Cardiac muscle cell (in vitro differentiated cells and primary cell): ENCODE results near the gene DAZAP1. TPM values are rescaled to one million over a fixed set of nuclear protein-coding genes. Genes with fewer than 3 reads are reported as not detected.

ENCODE experiments used
- DNase-seq, 2 donors: peaks; one replicate each; pipeline versions ENCODE4 v3.0.0 to v3.0.0-alpha.2; 2010 to 2017; ENCODE audit warnings: low read depth in 1 of 2, low spot score in 1 of 2
- H3K27ac ChIP-seq: fragments of 200-600 bp; sonication (generic); 2 replicates; pipeline ENCODE4 v1.5.1; 2016
- H3K27me3 ChIP-seq: fragments of 200-600 bp; sonication (generic); 2 replicates; pipeline ENCODE4 v1.6.0; 2016; ENCODE audit warnings: control low read depth
- H3K36me3 ChIP-seq: fragments of 200-600 bp; sonication (generic); 2 replicates; pipeline ENCODE4 v1.5.1; 2016; ENCODE audit warnings: control low read depth
- H3K4me1 ChIP-seq: fragments of 200-600 bp; sonication (generic); 2 replicates; pipeline ENCODE4 v1.8.1; 2017; ENCODE audit warnings: low read depth, mild to moderate bottlenecking, mixed run types
- H3K4me3 ChIP-seq: fragments of 200-600 bp; sonication (generic); 2 replicates; pipeline ENCODE4 v1.5.1; 2016; ENCODE audit warnings: mild to moderate bottlenecking
- H3K9me3 ChIP-seq: fragments of 200-600 bp; sonication (generic); 2 replicates; pipeline ENCODE4 v1.5.1; 2017; ENCODE audit warnings: low read depth, mild to moderate bottlenecking, control low read depth
- polyA plus RNA-seq: library from polyadenylated mRNA; unstranded; fragments of >200 nt; fragmentation: Nextera tagmentation; extraction: Ambion mirVana; gene quantifications from 2 replicates; pipeline ENCODE4 v1.2.1, GENCODE V29; 2016
- total RNA-seq: library from RNA; depleted of rRNA; stranded (reverse); fragments of >200 nt; gene quantifications from 2 replicates; pipeline ENCODE4 v1.2.3, GENCODE V29; 2016
- TF ChIP-seq, protein P1 (sequence below): IDR thresholded peaks from 2 replicates; pipeline ENCODE4 v1.5.1; 2012; ENCODE audit warnings: low read depth, mild to moderate bottlenecking, low read length

DAZAP1 gene
- total and polyA plus RNA-seq, 2 experiments from 2014 or later = 43.0 to 112 TPM

- Histone ChIP-seq H3K4me3 (no peak overlapping the region), H3K4me1 (no peaks in the 10 kb centered on the region), H3K27ac (no peak overlapping the region), H3K9me3 (no peaks in the 10 kb centered on the region), H3K27me3 (no peaks in the 10 kb centered on the region), H3K36me3 (peaks cover 31% of the 10 kb centered on the region)
- no peak for DNase-seq
- TF ChIP-seq, protein P1, sequence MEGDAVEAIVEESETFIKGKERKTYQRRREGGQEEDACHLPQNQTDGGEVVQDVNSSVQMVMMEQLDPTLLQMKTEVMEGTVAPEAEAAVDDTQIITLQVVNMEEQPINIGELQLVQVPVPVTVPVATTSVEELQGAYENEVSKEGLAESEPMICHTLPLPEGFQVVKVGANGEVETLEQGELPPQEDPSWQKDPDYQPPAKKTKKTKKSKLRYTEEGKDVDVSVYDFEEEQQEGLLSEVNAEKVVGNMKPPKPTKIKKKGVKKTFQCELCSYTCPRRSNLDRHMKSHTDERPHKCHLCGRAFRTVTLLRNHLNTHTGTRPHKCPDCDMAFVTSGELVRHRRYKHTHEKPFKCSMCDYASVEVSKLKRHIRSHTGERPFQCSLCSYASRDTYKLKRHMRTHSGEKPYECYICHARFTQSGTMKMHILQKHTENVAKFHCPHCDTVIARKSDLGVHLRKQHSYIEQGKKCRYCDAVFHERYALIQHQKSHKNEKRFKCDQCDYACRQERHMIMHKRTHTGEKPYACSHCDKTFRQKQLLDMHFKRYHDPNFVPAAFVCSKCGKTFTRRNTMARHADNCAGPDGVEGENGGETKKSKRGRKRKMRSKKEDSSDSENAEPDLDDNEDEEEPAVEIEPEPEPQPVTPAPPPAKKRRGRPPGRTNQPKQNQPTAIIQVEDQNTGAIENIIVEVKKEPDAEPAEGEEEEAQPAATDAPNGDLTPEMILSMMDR = no peak
Observed at GRCh38 chr19:1423436-1424191, 16.2 kb downstream of the DAZAP1 start.

- DNase-seq = no peak
- Histone ChIP-seq H3K27ac (no peak overlapping the region), H3K36me3 (peaks cover 39% of the 10 kb centered on the region), H3K9me3 (no peaks in the 10 kb centered on the region), H3K4me3 (no peak overlapping the region), H3K27me3 (no peaks in the 10 kb centered on the region), H3K4me1 (no peaks in the 10 kb centered on the region)
- TF ChIP-seq, protein P1 = no peak
Observed at GRCh38 chr19:1424192-1424955, 17.0 kb downstream of the DAZAP1 start.

- H3K36me3 ChIP-seq = peaks cover 42% of the 10 kb centered on the region
- H3K9me3 ChIP-seq = no peaks in the 10 kb centered on the region
- H3K27me3 ChIP-seq = no peaks in the 10 kb centered on the region
- peak in 1 of 2 donors; percentile 24 for DNase-seq
- no peak overlapping the region for H3K4me3 ChIP-seq
- no peaks in the 10 kb centered on the region for H3K4me1 ChIP-seq
- TF ChIP-seq, protein P1 = no peak
- H3K27ac ChIP-seq = no peak overlapping the region
Observed at GRCh38 chr19:1425102-1425837, 17.9 kb downstream of the DAZAP1 start.

- Histone ChIP-seq H3K4me3 (no peak overlapping the region), H3K36me3 (peaks cover 38% of the 10 kb centered on the region), H3K27me3 (no peaks in the 10 kb centered on the region), H3K4me1 (no peaks in the 10 kb centered on the region), H3K27ac (no peak overlapping the region), H3K9me3 (no peaks in the 10 kb centered on the region)
- no peak for DNase-seq
- TF ChIP-seq, protein P1 = no peak
Observed at GRCh38 chr19:1425902-1426301, 18.5 kb downstream of the DAZAP1 start.

DNA sequence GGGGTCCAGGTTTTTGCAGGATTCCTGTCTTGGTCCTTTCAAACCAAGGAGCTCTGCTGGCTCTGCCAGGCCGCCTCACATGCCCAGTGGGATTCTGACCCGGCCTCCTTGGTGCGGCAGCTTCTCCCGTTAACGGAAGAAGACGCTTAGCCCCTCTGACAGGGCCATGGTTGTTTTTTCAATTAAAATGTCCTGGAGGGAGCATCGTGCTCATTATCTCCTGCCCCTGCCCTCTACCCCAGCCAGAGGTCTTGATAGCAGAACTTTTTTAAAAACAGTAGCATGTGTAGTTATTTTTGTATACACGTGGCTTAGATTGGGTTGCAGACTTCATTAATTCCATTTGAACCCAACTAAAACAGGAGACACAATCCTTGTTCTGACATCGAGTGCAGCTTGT, 19.4 kb downstream of the DAZAP1 start:
- Histone ChIP-seq H3K4me3 (no peak overlapping the region), H3K9me3 (no peaks in the 10 kb centered on the region), H3K4me1 (no peaks in the 10 kb centered on the region), H3K27ac (no peak overlapping the region), H3K27me3 (no peaks in the 10 kb centered on the region), H3K36me3 (peaks cover 31% of the 10 kb centered on the region)
- no peak for DNase-seq
- TF ChIP-seq, protein P1 = no peak
